ENCODE measurements around the gene ETV7. TPM values are rescaled to one million over a fixed set of nuclear protein-coding genes. Genes with fewer than 3 reads are reported as not detected.

The ETV7 gene
- polyA plus RNA-seq, 3 donors = 0.10 to 2.2 (median 1.5) TPM

DNA sequence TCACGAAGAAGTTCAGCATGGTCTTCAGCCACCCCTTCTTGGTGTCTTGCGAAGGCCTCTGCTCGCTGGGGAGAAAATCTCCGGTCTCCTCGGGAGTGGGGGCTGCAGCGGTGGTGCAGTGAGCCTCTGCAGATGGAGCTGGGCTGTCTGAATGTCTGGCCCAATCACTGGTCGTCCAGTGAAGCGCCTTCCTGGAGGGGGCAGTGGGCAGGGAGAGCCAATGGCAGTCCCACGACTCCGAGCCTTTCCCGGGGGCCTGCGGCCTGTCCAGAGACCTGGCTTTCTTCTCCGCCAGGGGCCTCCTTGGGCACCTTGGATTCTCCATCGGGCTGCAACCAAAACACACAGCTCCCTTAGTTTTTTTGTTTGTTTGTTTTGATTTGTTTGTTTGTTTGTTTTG is 57.1 kb downstream of the ETV7 start:
- H3K9me3 ChIP-seq (replicated peaks in 1 of 2; ENCODE audit: control insufficient read depth in 1 of 2, insufficient read depth in 1 of 2, low read length in 2 of 2) = no peaks in the 10 kb centered on the region
- no peak overlapping the region for H3K4me3 Mint-ChIP-seq
- DNase-seq = no peak
- H3K4me2 ChIP-seq (replicated peaks; ENCODE audit: extremely low read depth, low read length, poor library complexity, severe bottlenecking) = no peak overlapping the region
- WGBS (ENCODE audit: insufficient coverage) = 98% methylated on average over 12 of the region's 14 CpGs
- peaks cover 5 to 8% of the 10 kb centered on the region in 2 donors for H3K4me1 ChIP-seq (ENCODE audit: control insufficient read depth in 1 of 2, insufficient read depth in 2 of 2, low read length in 2 of 2)
- peaks cover 15 to 24% (median 21%) of the 10 kb centered on the region in 3 donors for H3K27me3 Mint-ChIP-seq (ENCODE audit: low read depth in 3 of 3)
- no peaks in the 10 kb centered on the region for H3K79me2 ChIP-seq (ENCODE audit: insufficient read depth, low read length)
- no peak overlapping the region for H3K27ac ChIP-seq (ENCODE audit: low read depth in 1 of 2, low read length in 2 of 2)
- H3K4me1 Mint-ChIP-seq = peaks cover 18% of the 10 kb centered on the region
- peaks cover 7 to 13% of the 10 kb centered on the region in 2 donors for H3K27me3 ChIP-seq (ENCODE audit: control insufficient read depth in 2 of 2, insufficient read depth in 2 of 2, low read length in 2 of 2)
- intact Hi-C loops (cut with micrococcal nuclease) = no loop called here
- H2AFZ ChIP-seq (ENCODE audit: insufficient read depth, low read depth, low read length, poor library complexity, severe bottlenecking) = no peak overlapping the region
- no peak overlapping the region for H3K9ac ChIP-seq (ENCODE audit: insufficient read depth, low read length, poor library complexity, severe bottlenecking)
- H4K20me1 ChIP-seq (ENCODE audit: insufficient read depth, low read length) = no peaks in the 10 kb centered on the region
- TF ChIP-seq, protein P1, sequence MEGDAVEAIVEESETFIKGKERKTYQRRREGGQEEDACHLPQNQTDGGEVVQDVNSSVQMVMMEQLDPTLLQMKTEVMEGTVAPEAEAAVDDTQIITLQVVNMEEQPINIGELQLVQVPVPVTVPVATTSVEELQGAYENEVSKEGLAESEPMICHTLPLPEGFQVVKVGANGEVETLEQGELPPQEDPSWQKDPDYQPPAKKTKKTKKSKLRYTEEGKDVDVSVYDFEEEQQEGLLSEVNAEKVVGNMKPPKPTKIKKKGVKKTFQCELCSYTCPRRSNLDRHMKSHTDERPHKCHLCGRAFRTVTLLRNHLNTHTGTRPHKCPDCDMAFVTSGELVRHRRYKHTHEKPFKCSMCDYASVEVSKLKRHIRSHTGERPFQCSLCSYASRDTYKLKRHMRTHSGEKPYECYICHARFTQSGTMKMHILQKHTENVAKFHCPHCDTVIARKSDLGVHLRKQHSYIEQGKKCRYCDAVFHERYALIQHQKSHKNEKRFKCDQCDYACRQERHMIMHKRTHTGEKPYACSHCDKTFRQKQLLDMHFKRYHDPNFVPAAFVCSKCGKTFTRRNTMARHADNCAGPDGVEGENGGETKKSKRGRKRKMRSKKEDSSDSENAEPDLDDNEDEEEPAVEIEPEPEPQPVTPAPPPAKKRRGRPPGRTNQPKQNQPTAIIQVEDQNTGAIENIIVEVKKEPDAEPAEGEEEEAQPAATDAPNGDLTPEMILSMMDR (IDR thresholded peaks at IDR 0.05) = no peak
- H3K9me3 Mint-ChIP-seq = no peaks in the 10 kb centered on the region
- no peak overlapping the region for H3K4me3 ChIP-seq (replicated peaks in 1 of 3; ENCODE audit: low read depth in 2 of 3, low read length in 3 of 3)
- H3K36me3 ChIP-seq (replicated peaks in 1 of 2; ENCODE audit: control insufficient read depth in 1 of 2, insufficient read depth in 2 of 2, low read length in 2 of 2) = no peaks in the 10 kb centered on the region
- no peak overlapping the region for H3K27ac Mint-ChIP-seq
- H3K36me3 Mint-ChIP-seq = no peaks in the 10 kb centered on the region

DNA sequence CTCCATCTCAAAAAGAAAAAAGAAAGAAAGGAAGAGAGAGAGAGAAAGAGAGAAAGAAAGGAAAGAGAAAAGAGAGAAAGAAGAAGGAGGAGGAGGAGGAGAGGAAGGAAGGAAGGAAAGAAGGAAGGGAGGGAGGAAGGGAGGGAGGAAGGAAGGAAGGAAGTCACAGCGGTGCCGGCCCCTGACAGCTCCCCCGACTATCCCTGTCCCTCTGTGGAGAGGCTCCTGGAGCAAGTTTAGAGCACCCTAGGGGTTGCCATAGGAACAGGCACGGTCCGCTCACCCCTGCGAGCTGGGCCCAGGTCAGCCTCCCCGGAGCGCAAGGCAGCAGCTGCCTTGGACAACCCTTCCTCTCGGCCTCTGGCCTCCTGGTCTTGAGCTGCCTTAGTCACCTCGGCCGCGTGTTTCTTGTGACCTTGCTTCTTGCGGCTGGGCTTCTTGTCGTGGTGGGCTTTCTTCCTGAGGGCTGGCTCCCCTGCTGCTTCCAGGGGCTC is 57.6 kb downstream of the ETV7 start:
- intact Hi-C loops (cut with micrococcal nuclease) = no loop called here
- H3K79me2 ChIP-seq (ENCODE audit: insufficient read depth, low read length) = no peaks in the 10 kb centered on the region
- WGBS (ENCODE audit: insufficient coverage) = 77% methylated on average over 14 of the region's 14 CpGs
- Mint-ChIP-seq H3K9me3 (no peaks in the 10 kb centered on the region), H3K27ac (no peak overlapping the region), H3K4me3 (no peak overlapping the region), H3K4me1 (peaks cover 18% of the 10 kb centered on the region), H3K36me3 (no peaks in the 10 kb centered on the region), H3K27me3 (ENCODE audit: low read depth in 3 of 3) (peaks cover 12 to 19% (median 19%) of the 10 kb centered on the region in 3 donors)
- peaks cover 7 to 10% of the 10 kb centered on the region in 2 donors for H3K27me3 ChIP-seq (ENCODE audit: control insufficient read depth in 2 of 2, insufficient read depth in 2 of 2, low read length in 2 of 2)
- no peaks in the 10 kb centered on the region for H3K9me3 ChIP-seq (replicated peaks in 1 of 2; ENCODE audit: control insufficient read depth in 1 of 2, insufficient read depth in 1 of 2, low read length in 2 of 2)
- no peak overlapping the region for H3K27ac ChIP-seq (ENCODE audit: low read depth in 1 of 2, low read length in 2 of 2)
- no peaks in the 10 kb centered on the region for H4K20me1 ChIP-seq (ENCODE audit: insufficient read depth, low read length)
- H2AFZ ChIP-seq (ENCODE audit: insufficient read depth, low read depth, low read length, poor library complexity, severe bottlenecking) = no peak overlapping the region
- H3K4me3 ChIP-seq (replicated peaks in 1 of 3; ENCODE audit: low read depth in 2 of 3, low read length in 3 of 3) = no peak overlapping the region
- H3K4me2 ChIP-seq (replicated peaks; ENCODE audit: extremely low read depth, low read length, poor library complexity, severe bottlenecking) = no peak overlapping the region
- no peak overlapping the region for H3K9ac ChIP-seq (ENCODE audit: insufficient read depth, low read length, poor library complexity, severe bottlenecking)
- no peaks in the 10 kb centered on the region for H3K36me3 ChIP-seq (replicated peaks in 1 of 2; ENCODE audit: control insufficient read depth in 1 of 2, insufficient read depth in 2 of 2, low read length in 2 of 2)
- DNase-seq = no peak
- peaks cover 5 to 8% of the 10 kb centered on the region in 2 donors for H3K4me1 ChIP-seq (ENCODE audit: control insufficient read depth in 1 of 2, insufficient read depth in 2 of 2, low read length in 2 of 2)
- TF ChIP-seq, protein P1 (IDR thresholded peaks at IDR 0.05) = no peak

Measured in CD14-positive monocyte (primary cell).